ENCODE measurements around the gene TCHHL1. TPM values are rescaled to one million over a fixed set of nuclear protein-coding genes. Genes with fewer than 3 reads are reported as not detected.

The TCHHL1 gene
- total and polyA plus RNA-seq, 2 of the 8 experiments (the other 6 are each of a cell fraction or from before 2014, with no cell fraction given), result not detected

DNA sequence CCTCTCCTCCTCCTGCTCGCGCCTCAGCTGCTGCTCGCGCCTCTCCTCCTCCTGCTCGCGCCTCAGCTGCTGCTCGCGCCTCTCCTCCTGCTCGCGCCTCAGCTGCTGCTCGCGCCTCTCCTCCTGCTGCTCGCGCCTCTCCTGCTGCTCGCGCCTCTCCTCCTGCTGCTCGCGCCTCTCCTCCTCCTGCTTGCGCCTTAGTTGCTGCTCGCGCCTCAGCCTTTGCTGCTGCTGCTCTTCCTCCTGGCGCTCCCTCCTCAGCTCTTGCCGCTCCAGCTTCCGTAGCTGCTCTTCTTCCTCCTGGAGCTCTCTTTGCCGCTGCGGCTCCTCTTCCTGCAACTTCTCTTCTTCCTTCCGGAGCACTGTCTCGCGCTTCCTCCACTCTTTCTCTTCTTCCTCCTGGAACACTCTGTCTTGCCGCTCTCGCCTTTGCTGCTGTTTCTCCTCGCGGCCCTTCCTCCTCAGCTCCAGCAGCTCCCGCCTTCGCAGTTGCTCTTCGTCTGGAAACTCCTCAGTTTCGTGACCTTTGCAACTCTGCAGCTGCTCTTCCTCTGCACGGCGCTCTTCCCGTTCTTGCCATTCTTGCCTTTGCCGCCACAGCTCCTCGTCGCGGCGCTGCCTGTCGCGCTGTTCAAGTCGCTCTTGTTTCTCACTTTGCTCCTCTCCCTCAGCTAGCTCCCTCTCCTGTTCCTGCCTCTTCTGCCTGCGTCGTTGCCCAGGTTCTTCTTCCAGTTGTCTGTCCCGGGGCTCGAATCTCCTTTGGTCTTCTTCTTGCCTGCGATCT lies 23.4 kb upstream of the TCHHL1 start:
- Histone ChIP-seq H2BK15ac (ENCODE audit: low read length) (0 out of 2 replicates have a peak overlapping the region, but pooled peaks have one; percentile 31), H4K20me1 (replicated peaks in 1 of 2; ENCODE audit: control insufficient read depth in 1 of 2, insufficient read depth in 2 of 2, low read length in 2 of 2) (peaks cover 0 to 3% of the 10 kb centered on the region in 2 experiments), H2BK20ac (ENCODE audit: low read length) (peak overlapping the region; percentile 15; the same call in 1 of the 2 replicates), H3K27me3 (replicated peaks in 1 of 4; ENCODE audit: control insufficient read depth in 3 of 4, extremely low read depth in 1 of 4, insufficient read depth in 3 of 4, low read length in 3 of 4) (peaks cover 51 to 72% (median 70%) of the 10 kb centered on the region in 4 experiments), H3K23me2 (ENCODE audit: low read depth, low read length) (peaks cover 25% of the 10 kb centered on the region; the same call in 1 of the 2 replicates), H3K9me3 (ENCODE audit: insufficient read depth in 2 of 2, low read depth in 1 of 2, low read length in 1 of 2) (peaks cover 0 to 59% of the 10 kb centered on the region in 2 experiments; a peak in 3 of 4 replicates), H2BK12ac (ENCODE audit: low read depth, low read length) (peak overlapping the region; percentile 11; the same call in 1 of the 2 replicates), H3K4ac (replicated peaks; ENCODE audit: insufficient read length, low read depth, low read length) (no peak overlapping the region), H3K79me2 (ENCODE audit: control insufficient read depth in 1 of 2, insufficient read depth in 2 of 2, low read length in 2 of 2) (no peaks in the 10 kb centered on the region), H3K4me1 (replicated peaks in 1 of 4; ENCODE audit: control insufficient read depth in 3 of 4, insufficient read depth in 4 of 4, low read length in 3 of 4) (peaks cover 0 to 11% (median 4%) of the 10 kb centered on the region in 4 experiments; a peak in 5 of 7 replicates), H3K27ac (ENCODE audit: low read depth, low read length) (no peak overlapping the region), H3K4me3 (ENCODE audit: extremely low read depth in 1 of 4, insufficient read depth in 2 of 4, low read depth in 3 of 4, low read length in 4 of 4) (peak overlapping the region; percentile 23 to 44 (median 28); a peak in 6 of 8 replicates), H4K8ac (ENCODE audit: extremely low read depth, insufficient read depth, low read length) (no peak overlapping the region), H2AK5ac (ENCODE audit: low read depth, low read length) (no peak overlapping the region), H3K23ac (ENCODE audit: insufficient read length) (no peak overlapping the region), H3K9ac (replicated peaks in 1 of 4; ENCODE audit: extremely low read depth in 1 of 4, low read depth in 3 of 4, low read length in 3 of 4) (no peak overlapping the region; a peak in 1 of 7 replicates), H3K79me1 (ENCODE audit: low read depth, low read length) (no peaks in the 10 kb centered on the region), H2BK5ac (ENCODE audit: low read depth, low read length) (no peak overlapping the region), H2AFZ (ENCODE audit: low read length) (no peak overlapping the region; the same call in 1 of the 2 replicates), H3K18ac (ENCODE audit: extremely low read depth, low read length) (no peak overlapping the region), H3K4me2 (ENCODE audit: insufficient read depth in 1 of 2, low read depth in 2 of 2, low read length in 2 of 2) (peak overlapping the region; percentile 55 to 91; a peak in 3 of 4 replicates), H3K36me3 (ENCODE audit: control insufficient read depth in 2 of 4, insufficient read depth in 4 of 4, low read length in 3 of 4) (peaks cover 0 to 2% (median 0%) of the 10 kb centered on the region in 4 experiments; a peak in 1 of 8 replicates), H4K91ac (replicated peaks; ENCODE audit: insufficient read length, low read length) (no peak overlapping the region), H3K14ac (ENCODE audit: insufficient read length) (no peak overlapping the region), H3K56ac (replicated peaks; ENCODE audit: insufficient read length, low read depth, low read length) (no peak overlapping the region), H2BK120ac (replicated peaks; ENCODE audit: low read depth, low read length) (no peak overlapping the region), H4K5ac (ENCODE audit: insufficient read length, low read depth, low read length) (no peak overlapping the region)
- ChIA-PET CTCF (ENCODE audit: partially characterized antibody) (interaction anchor here (1.1 to 1.5 kb wide), 4 partner anchors 59 to 346 kb away, joined by 3 to 5 read pairs (median 4); no protein-coding TSS in a partner anchor), POLR2A (ENCODE audit: partially characterized antibody) (no interaction called here)
- DNase-seq (ENCODE audit: low read depth in 1 of 2, low spot score in 2 of 2) (peak in 1 of 2 experiments; percentile 49), FAIRE-seq (no peak)
- 69% methylated on average over 29 of the region's 53 CpGs; no CpG with 5 or more reads in 1 of the 2 experiments for WGBS, 2 experiments (ENCODE audit: extremely low coverage in 1 of 2, insufficient coverage in 1 of 2, insufficient read length in 1 of 2, insufficient replicate concordance in 2 of 2, low coverage in 1 of 2, low lambda C conversion rate in 2 of 2, missing lambda C conversion rate in 1 of 2)
- TF ChIP-seq CTCF (IDR thresholded peaks at IDR 0.05; ENCODE audit: control extremely low read depth in 1 of 3, insufficient read depth in 1 of 3, low read depth in 1 of 3, low read length in 3 of 3) (no peak), TEAD4 (IDR thresholded peaks at IDR 0.05; ENCODE audit: low read depth, low read length) (no peak), EZH2 (IDR thresholded peaks at IDR 0.05; ENCODE audit: low read depth, low read length, severe bottlenecking) (peak; percentile 62), RAD21 (IDR thresholded peaks at IDR 0.05 in 1 of 2, conservative IDR thresholded peaks at IDR 0.05 in 1 of 2; ENCODE audit: low read depth in 2 of 2, low read length in 2 of 2) (no peak), CBX5 (IDR thresholded peaks at IDR 0.05; ENCODE audit: low read depth, low read length) (no peak), HDAC2 (IDR thresholded peaks at IDR 0.05; ENCODE audit: borderline replicate concordance in 1 of 2, low read depth in 2 of 2, low read length in 2 of 2) (no peak), TAF1 (IDR thresholded peaks at IDR 0.05; ENCODE audit: low read depth, low read length) (no peak), CREB1 (IDR thresholded peaks at IDR 0.05) (no peak)
